ENCODE results near the gene FRY.
A peak's percentile ranks its signal among the peaks of the same experiment; 100 is the strongest.
"Not testable (repeated sequence)": the region's sequence is repeated elsewhere in the genome, so short reads cannot be mapped to it uniquely, and the experiment has no call there.

Gene FRY

GRCh38 chr13:32031025-32031814 is at the start of gene FRY:
FRY (plus strand) TSS chr13:32031774; CDS start chr13:32031796, 22 bp downstream.
- TF ChIP-seq CTCF (IDR thresholded peaks at IDR 0.05), result no peak
- peak; percentile 84 for DNase-seq (ENCODE audit: low spot score)
- Histone ChIP-seq H3K4me3 (peak within 1 kb of the TSS; percentile 88), H3K27ac (peak within 1 kb of the TSS; percentile 68 to 89)

- Histone ChIP-seq H3K27ac (no peak overlapping the region), H3K4me3 (no peak overlapping the region)
- DNase-seq (ENCODE audit: low spot score), result no peak
- no peak for TF ChIP-seq CTCF (IDR thresholded peaks at IDR 0.05)
Measured at GRCh38 chr13:31982124-31982523, 49.5 kb upstream of the FRY start.

- no peak for DNase-seq (ENCODE audit: low spot score)
- TF ChIP-seq CTCF (IDR thresholded peaks at IDR 0.05), result no peak
- Histone ChIP-seq H3K27ac (no peak overlapping the region), H3K4me3 (no peak overlapping the region)
Measured at GRCh38 chr13:31982540-31982939, 49.0 kb upstream of the FRY start.

GRCh38 chr13:31983696-31984095 is 47.9 kb upstream of the FRY start:
- H3K4me3 ChIP-seq; H3K27ac ChIP-seq; DNase-seq (ENCODE audit: low spot score): not testable (repeated sequence)

- H3K27ac ChIP-seq; DNase-seq (ENCODE audit: low spot score); H3K4me3 ChIP-seq: not testable (repeated sequence)
Measured at GRCh38 chr13:31984388-31984787, 47.2 kb upstream of the FRY start.

- TF ChIP-seq CTCF (IDR thresholded peaks at IDR 0.05), result no peak
- no peak overlapping the region for H3K4me3 ChIP-seq
Measured at GRCh38 chr13:31986676-31987470, 44.7 kb upstream of the FRY start.

GRCh38 chr13:31987535-31988170 is 43.9 kb upstream of the FRY start:
- TF ChIP-seq CTCF (IDR thresholded peaks at IDR 0.05), result no peak
- H3K27ac ChIP-seq, result no peak overlapping the region
- no peak overlapping the region for H3K4me3 ChIP-seq
- DNase-seq (ENCODE audit: low spot score), result no peak

More at GRCh38 chr13:31986676-31987470, 44.7 kb upstream of the FRY start:
- H3K27ac ChIP-seq, result no peak overlapping the region
- DNase-seq (ENCODE audit: low spot score), result no peak

GRCh38 chr13:31994367-31994766 is 37.2 kb upstream of the FRY start:
- DNase-seq (ENCODE audit: low spot score); H3K4me3 ChIP-seq; H3K27ac ChIP-seq: not testable (repeated sequence)
